Ovary (tissue), 10 donors: ENCODE results near the gene MRFAP1L1. TPM values are rescaled to one million over a fixed set of nuclear protein-coding genes. Genes with fewer than 3 reads are reported as not detected.
"Not testable (repeated sequence)": the region's sequence is repeated elsewhere in the genome, so short reads cannot be mapped to it uniquely, and the experiment has no call there.

ENCODE experiments used
- DNase-seq, 5 donors: peaks; one replicate each; pipeline ENCODE4 v3.0.0-alpha.2; 2019 to 2020
- H3K27ac ChIP-seq, 2 donors: fragments of 200-600 bp; one replicate each; pipeline versions ENCODE4 v1.5.1 to v1.8.0; 2019 to 2022
- H3K27me3 ChIP-seq: fragments of 200-600 bp; one replicate; pipeline ENCODE4 v1.8.0; 2022
- H3K36me3 ChIP-seq: fragments of 200-600 bp; sonication (generic); one replicate; pipeline ENCODE4 v1.5.1; 2019
- H3K4me1 ChIP-seq: one replicate; pipeline ENCODE4 v1.8.1; 2013; ENCODE audit warnings: mild to moderate bottlenecking, moderate library complexity; ENCODE audit not compliant: insufficient read depth
- H3K4me3 ChIP-seq: fragments of 200-600 bp; sonication (generic); one replicate; pipeline ENCODE4 v1.5.1; 2017
- H3K9me3 ChIP-seq, 2 donors: fragments of 200-600 bp in 1 of 2; sonication (generic) in 1 of 2; one replicate each; pipeline versions ENCODE4 v1.5.1 to v1.8.1; 2013 to 2019; ENCODE audit warnings: mild to moderate bottlenecking in 1 of 2, moderate library complexity in 1 of 2
- CTCF ChIP-seq, 3 donors: fragments of 450-650 bp in 2 of 3; fragments of 200-600 bp in 1 of 3; IDR thresholded peaks; one replicate each; pipeline versions ENCODE4 v1.5.1 to v1.8.0; 2016 to 2022; ENCODE audit warnings: antibody characterized with exemption in 3 of 3, mild to moderate bottlenecking in 1 of 3
- EP300 ChIP-seq: sonication (generic); formaldehyde crosslinking; IDR thresholded peaks from one replicate; pipeline ENCODE4 v1.6.1; 2017; ENCODE audit warnings: antibody characterized with exemption
- POLR2A ChIP-seq: fragments of 450-650 bp; IDR thresholded peaks from one replicate; pipeline ENCODE4 v1.6.1; 2017; ENCODE audit warnings: antibody characterized with exemption, mild to moderate bottlenecking, moderate library complexity
- WGBS, 3 donors: extraction: QIAGEN DNeasy Blood & Tissue Kit in 1 of 3; methylation state at CpG; one replicate each; pipeline versions ENCODE4 v1.1.5 to v1.1.7; 2013 to 2017; 5-methylcytosine and 5-hydroxymethylcytosine counted together
- intact Hi-C, 4 donors: fragments of 100-400 bp; cut with DNase I; formaldehyde crosslinking; loops; one replicate each; pipeline versions ENCODE4 v1.11.0 to v1.15.1; 2022 to 2023
- long read RNA-seq, 3 donors: library from polyadenylated mRNA in 2 of 3; unstranded in 2 of 3; transcript quantifications; one replicate each; pipeline ENCODE4 v2.0.0 and lab custom pipeline, GENCODE V29; 2021 to 2026
- polyA plus RNA-seq, 2 donors: library from polyadenylated mRNA; stranded (reverse); fragments of 200-250 nt in 1 of 2; fragments of 350-450 nt in 1 of 2; fragmentation: Illumina TruSeq in 1 of 2; extraction: RNeasy Lipid Tissue Mini Kit (QIAGEN cat#74804) in 1 of 2; gene quantifications; one replicate each; pipeline ENCODE4 v1.2.3, GENCODE V29; 2013 to 2014
- total RNA-seq, 7 donors: library from RNA; depleted of rRNA in 2 of 7; stranded (reverse); fragments of >200 nt in 2 of 7; fragmentation: NEBNext Ultra II Directional in 3 of 7; extraction: Animal tissue kit (Norgen Biotek cat#: 25700) in 3 of 7; gene quantifications; one replicate each; pipeline versions ENCODE4 v1.1.0 to v1.2.4, GENCODE V29; 2016 to 2023
- donor health status: DM: no; HTN: no; CAD: no; lungs with moderate emphysema.
- donor health status: DM: no; HTN: no; CAD: no.
- donor health status: Bipolar disorder and iron deficiency.
- donor health status: DM: yes; HTN: yes; CAD: no.
- donor health status: DM: no; HTN: no; CAD: no.
- donor health status: DM: yes; HTN: yes; CAD: no.

Gene MRFAP1L1
- total RNA-seq (10 to 100 TPM; 59.3 to 73.6 (median 65.3) TPM), polyA plus RNA-seq (10 to 100 TPM; 65.1 to 80.6 TPM)
- long read RNA-seq, donor 1, transcript MRFAP1L1-202 (1 exons, 2,127 nt): minor isoform, 72 of 507 reads
- long read RNA-seq, donor 1, transcript MRFAP1L1-201 (2 exons, 1,593 nt): major isoform, 404 of 507 reads
- long read RNA-seq, donor 1, partial matches to known transcripts: 0 of 507 reads
- long read RNA-seq, donor 1, other reads (novel, unspliced or antisense): 31 of 507 reads
- long read RNA-seq, donor 2, transcript MRFAP1L1-201 (2 exons, 1,593 nt): major isoform, 52 of 79 reads
- long read RNA-seq, donor 2, transcript MRFAP1L1-202 (1 exons, 2,127 nt): minor isoform, 21 of 79 reads
- long read RNA-seq, donor 2, partial matches to known transcripts: 0 of 79 reads
- long read RNA-seq, donor 2, other reads (novel, unspliced or antisense): 6 of 79 reads
- long read RNA-seq, donor 3, transcript MRFAP1L1-202 (1 exons, 2,127 nt): minor isoform, 11 of 90 reads
- long read RNA-seq, donor 3, transcript MRFAP1L1-201 (2 exons, 1,593 nt): major isoform, 69 of 90 reads
- long read RNA-seq, donor 3, partial matches to known transcripts: 0 of 90 reads
- long read RNA-seq, donor 3, other reads (novel, unspliced or antisense): 10 of 90 reads

GRCh38 chr4:6709230-6710114 is at the start of gene MRFAP1L1:
TSS of gene MRFAP1L1 (minus strand) at chr4:6709865. CDS start at chr4:6709629, 236 bp downstream.
- peak; percentile 94 to 97 (median 96) for DNase-seq
- intact Hi-C loops: loop anchor here in 2 of 4 donors (5.0 to 10.0 kb wide), 2 partner anchors 65 to 67 kb away; partner anchors contain the start of gene MRFAP1 (in 2 of the 2)
- WGBS, 3 donors: 0 to 1% (median 0%) methylated on average over 72 of the region's 72 CpGs
- H3K9me3 ChIP-seq: no peaks in the 10 kb centered on the region
- no peaks in the 10 kb centered on the region for H3K27me3 ChIP-seq
- peaks cover 17% of the 10 kb centered on the region for H3K4me1 ChIP-seq
- peak within 1 kb of the TSS; percentile 59 to 63 for H3K27ac ChIP-seq
- TF ChIP-seq EP300: no peak
- TF ChIP-seq POLR2A: peak; percentile 51
- H3K36me3 ChIP-seq: no peaks in the 10 kb centered on the region
- peak within 1 kb of the TSS; percentile 81 for H3K4me3 ChIP-seq

- Histone ChIP-seq H3K27ac (no peak overlapping the region), H3K4me1 (peaks cover 2% of the 10 kb centered on the region), H3K4me3 (no peak overlapping the region), H3K27me3 (no peaks in the 10 kb centered on the region), H3K36me3 (no peaks in the 10 kb centered on the region), H3K9me3 (no peaks in the 10 kb centered on the region)
- 58 to 74% (median 66%) methylated on average over 4 of the region's 4 CpGs for WGBS, 3 donors
- TF ChIP-seq EP300 (no peak), POLR2A (no peak), CTCF (IDR thresholded peaks at IDR 0.05) (no peak)
- no peak for DNase-seq
- intact Hi-C loops: no loop called here
Observed at GRCh38 chr4:6758728-6759127, 49.1 kb upstream of the MRFAP1L1 start.

GRCh38 chr4:6756345-6756744 is 46.7 kb upstream of the MRFAP1L1 start:
- intact Hi-C loops, H3K27me3 ChIP-seq, H3K4me3 ChIP-seq, H3K36me3 ChIP-seq, DNase-seq, H3K27ac ChIP-seq, H3K4me1 ChIP-seq, H3K9me3 ChIP-seq: not testable (repeated sequence)
- WGBS, 3 donors: 60 to 77% (median 73%) methylated on average over 2 to 4 of the region's 6 CpGs

GRCh38 chr4:6755088-6755753 is 45.6 kb upstream of the MRFAP1L1 start:
- Histone ChIP-seq H3K27ac (no peak overlapping the region), H3K36me3 (no peaks in the 10 kb centered on the region), H3K27me3 (no peaks in the 10 kb centered on the region), H3K9me3 (no peaks in the 10 kb centered on the region), H3K4me3 (no peak overlapping the region), H3K4me1 (peaks cover 2% of the 10 kb centered on the region)
- WGBS, 3 donors: 73 to 79% (median 77%) methylated on average over 5 of the region's 5 CpGs
- intact Hi-C loops: no loop called here
- TF ChIP-seq EP300: no peak
- no peak for TF ChIP-seq POLR2A
- no peak for TF ChIP-seq CTCF (IDR thresholded peaks at IDR 0.05)
- DNase-seq: peak in 1 of 5 donors; percentile 63
